Ascending aorta (tissue), 2 donors: Measurements from ENCODE around the gene WDR59. TPM values are rescaled to one million over a fixed set of nuclear protein-coding genes. Genes with fewer than 3 reads are reported as not detected.

Experiments
- DNase-seq, 2 donors: peaks; one replicate each; pipeline ENCODE4 v3.0.0-alpha.2; 2019; ENCODE audit warnings: low spot score in 2 of 2
- H3K27ac ChIP-seq, 2 donors: fragments of 200-600 bp; sonication (generic); one replicate each; pipeline ENCODE4 v1.5.1; 2016 to 2017; ENCODE audit warnings: mild to moderate bottlenecking in 1 of 2
- H3K27me3 ChIP-seq: fragments of 200-600 bp; sonication (generic); one replicate; pipeline ENCODE4 v1.5.1; 2017
- H3K36me3 ChIP-seq, 2 donors: fragments of 200-600 bp; sonication (generic); one replicate each; pipeline ENCODE4 v1.5.1; 2016
- H3K4me1 ChIP-seq, 2 donors: fragments of 200-600 bp; sonication (generic); one replicate each; pipeline ENCODE4 v1.5.1; 2016 to 2017; ENCODE audit warnings: mild to moderate bottlenecking in 1 of 2
- H3K4me3 ChIP-seq, 2 donors: fragments of 200-600 bp; sonication (generic); one replicate each; pipeline ENCODE4 v1.5.1; 2016 to 2017; ENCODE audit warnings: mild to moderate bottlenecking in 1 of 2
- H3K9me3 ChIP-seq, 2 donors: fragments of 200-600 bp; sonication (generic); one replicate each; pipeline ENCODE4 v1.5.1; 2016
- intact Hi-C: fragments of 100-400 bp; cut with DNase I; formaldehyde crosslinking; loops from one replicate; pipeline ENCODE4 v1.15.1; 2023
- total RNA-seq: library from RNA; depleted of rRNA; stranded (reverse); fragments of >200 nt; gene quantifications from one replicate; pipeline ENCODE4 v1.1.0, GENCODE V29; 2016
- TF ChIP-seq, protein P1 (sequence below), 3 experiments: fragments of 200-600 bp in 2 of 3; fragments of 450-650 bp in 1 of 3; sonication (generic) in 2 of 3; IDR thresholded peaks; one replicate each; pipeline ENCODE4 v1.5.1; 2016 to 2019; ENCODE audit warnings: antibody characterized with exemption in 3 of 3, mild to moderate bottlenecking in 1 of 3, moderate library complexity in 1 of 3

Gene WDR59
- total RNA-seq, 1 donor from 2014 or later, result 22.0 TPM

DNA sequence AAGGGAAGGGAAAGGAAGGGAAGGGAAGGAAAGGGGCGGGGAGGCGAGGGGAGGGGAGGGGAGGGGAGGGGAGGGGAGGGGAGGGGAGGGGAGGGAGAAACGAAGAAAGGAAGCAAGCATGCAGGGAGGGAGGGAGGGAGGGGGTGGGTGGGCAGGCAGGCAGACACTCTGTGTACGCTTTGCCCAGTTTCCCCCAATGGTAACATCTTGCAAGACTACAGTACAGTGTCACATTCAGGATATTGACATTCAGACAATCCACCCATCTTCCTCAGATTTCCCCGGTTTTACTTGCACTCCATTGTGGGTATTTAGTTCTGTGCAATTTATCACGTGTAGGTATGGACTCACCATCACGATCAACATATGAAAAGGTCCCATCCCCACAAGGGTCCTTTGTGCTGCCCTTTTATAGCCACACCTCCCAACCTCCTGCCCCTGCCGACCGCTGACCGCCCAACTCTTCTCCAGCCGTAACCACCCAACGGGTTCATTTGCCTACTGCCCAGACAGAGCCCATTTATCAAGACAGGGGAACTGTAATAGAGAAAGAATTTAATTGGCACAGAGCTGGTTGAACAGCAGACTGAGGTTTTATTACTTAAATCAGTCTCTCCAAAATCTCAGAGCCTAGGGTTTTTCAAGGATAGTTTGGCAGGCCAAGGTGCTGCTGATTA lies 118.9 kb downstream of the WDR59 start:
- Histone ChIP-seq H3K9me3 (no peaks in the 10 kb centered on the region), H3K36me3 (no peaks in the 10 kb centered on the region), H3K4me1 (peaks cover 0 to 4% of the 10 kb centered on the region in 2 donors), H3K27me3 (no peaks in the 10 kb centered on the region), H3K27ac (no peak overlapping the region), H3K4me3 (no peak overlapping the region)
- no peak for DNase-seq
- intact Hi-C loops, result no loop called here
- TF ChIP-seq, protein P1, sequence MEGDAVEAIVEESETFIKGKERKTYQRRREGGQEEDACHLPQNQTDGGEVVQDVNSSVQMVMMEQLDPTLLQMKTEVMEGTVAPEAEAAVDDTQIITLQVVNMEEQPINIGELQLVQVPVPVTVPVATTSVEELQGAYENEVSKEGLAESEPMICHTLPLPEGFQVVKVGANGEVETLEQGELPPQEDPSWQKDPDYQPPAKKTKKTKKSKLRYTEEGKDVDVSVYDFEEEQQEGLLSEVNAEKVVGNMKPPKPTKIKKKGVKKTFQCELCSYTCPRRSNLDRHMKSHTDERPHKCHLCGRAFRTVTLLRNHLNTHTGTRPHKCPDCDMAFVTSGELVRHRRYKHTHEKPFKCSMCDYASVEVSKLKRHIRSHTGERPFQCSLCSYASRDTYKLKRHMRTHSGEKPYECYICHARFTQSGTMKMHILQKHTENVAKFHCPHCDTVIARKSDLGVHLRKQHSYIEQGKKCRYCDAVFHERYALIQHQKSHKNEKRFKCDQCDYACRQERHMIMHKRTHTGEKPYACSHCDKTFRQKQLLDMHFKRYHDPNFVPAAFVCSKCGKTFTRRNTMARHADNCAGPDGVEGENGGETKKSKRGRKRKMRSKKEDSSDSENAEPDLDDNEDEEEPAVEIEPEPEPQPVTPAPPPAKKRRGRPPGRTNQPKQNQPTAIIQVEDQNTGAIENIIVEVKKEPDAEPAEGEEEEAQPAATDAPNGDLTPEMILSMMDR (IDR thresholded peaks at IDR 0.05), result no peak

DNA sequence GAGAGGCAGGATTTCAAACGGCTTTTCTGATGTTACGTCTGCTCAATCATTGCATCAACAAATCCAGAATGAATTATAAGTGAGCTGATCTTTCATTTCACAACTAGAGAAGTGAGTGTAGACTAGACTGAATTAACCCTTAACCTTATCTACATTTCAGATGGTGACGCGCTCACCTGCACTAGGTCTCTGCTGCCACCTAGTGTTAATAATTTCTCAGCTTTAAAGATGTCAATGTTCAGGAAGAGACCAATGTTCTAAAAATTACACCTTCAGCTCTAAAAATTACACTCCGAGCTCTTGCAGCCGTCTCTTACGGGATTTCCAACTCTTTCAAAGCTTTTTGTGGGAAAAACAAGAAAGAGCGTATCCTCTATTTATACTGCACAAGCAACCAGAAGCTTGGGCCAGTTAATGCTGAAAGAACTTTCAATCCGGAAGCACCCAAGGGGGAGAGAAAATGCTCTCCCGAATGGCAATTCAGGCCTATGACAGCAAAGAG lies 122.1 kb downstream of the WDR59 start:
- TF ChIP-seq, protein P1 (IDR thresholded peaks at IDR 0.05), result peak; percentile 51 to 82 (median 67)
- H3K27me3 ChIP-seq, result no peaks in the 10 kb centered on the region
- no peaks in the 10 kb centered on the region for H3K36me3 ChIP-seq
- H3K4me3 ChIP-seq, result no peak overlapping the region
- no peak for DNase-seq
- intact Hi-C loops, result loop anchor here (1.0 kb wide), 1 partner anchor 153 kb away; no protein-coding TSS in a partner anchor
- H3K27ac ChIP-seq, result no peak overlapping the region
- no peaks in the 10 kb centered on the region for H3K9me3 ChIP-seq
- H3K4me1 ChIP-seq, result peaks cover 0 to 4% of the 10 kb centered on the region in 2 donors

DNA sequence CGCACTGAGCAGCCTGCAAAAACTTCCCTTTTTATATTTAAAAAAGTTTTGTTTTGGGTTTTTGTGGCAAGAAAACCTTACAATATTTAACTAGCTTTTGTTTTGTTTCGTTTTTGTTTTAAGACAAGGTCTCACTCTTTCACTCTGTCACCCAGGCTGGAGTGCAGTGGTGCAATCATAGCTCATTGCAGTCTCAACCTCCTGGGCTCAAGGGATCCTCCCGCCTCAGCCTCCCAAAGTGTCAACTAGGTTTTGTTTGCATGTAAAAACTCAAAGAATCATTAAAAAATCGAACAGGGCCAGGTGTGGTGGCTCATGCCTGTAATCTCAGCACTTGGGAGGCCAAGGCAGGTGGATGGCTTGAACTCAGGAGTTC lies 132.4 kb downstream of the WDR59 start:
- TF ChIP-seq, protein P1 (IDR thresholded peaks at IDR 0.05), result no peak
- no peaks in the 10 kb centered on the region for H3K9me3 ChIP-seq
- no peak overlapping the region for H3K4me3 ChIP-seq
- H3K27ac ChIP-seq, result no peak overlapping the region
- H3K27me3 ChIP-seq, result no peaks in the 10 kb centered on the region
- intact Hi-C loops, result no loop called here
- no peaks in the 10 kb centered on the region for H3K4me1 ChIP-seq
- no peaks in the 10 kb centered on the region for H3K36me3 ChIP-seq
- DNase-seq, result no peak

DNA sequence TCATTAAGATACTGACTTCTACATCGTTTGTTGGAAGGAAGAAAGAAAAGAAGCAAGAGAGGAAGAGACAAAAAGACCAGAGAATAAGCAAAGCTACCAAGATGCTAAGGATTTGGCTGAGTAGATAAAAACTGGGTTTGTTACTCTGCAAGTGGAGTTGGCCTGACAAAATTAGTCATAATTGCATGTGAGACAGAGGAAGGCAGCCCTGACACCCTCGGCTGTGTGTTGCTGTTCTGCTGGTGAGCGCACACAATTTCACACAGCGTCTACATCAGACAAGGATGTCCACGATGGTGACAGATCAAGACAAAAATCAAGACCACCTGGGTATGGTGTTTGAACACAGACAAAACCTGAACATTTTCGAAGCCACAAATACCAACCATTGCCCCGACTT lies 134.9 kb downstream of the WDR59 start:
- Histone ChIP-seq H3K4me3 (no peak overlapping the region), H3K36me3 (no peaks in the 10 kb centered on the region), H3K4me1 (no peaks in the 10 kb centered on the region), H3K27ac (no peak overlapping the region), H3K27me3 (no peaks in the 10 kb centered on the region), H3K9me3 (no peaks in the 10 kb centered on the region)
- intact Hi-C loops, result no loop called here
- DNase-seq, result no peak
- TF ChIP-seq, protein P1 (IDR thresholded peaks at IDR 0.05), result no peak

DNA sequence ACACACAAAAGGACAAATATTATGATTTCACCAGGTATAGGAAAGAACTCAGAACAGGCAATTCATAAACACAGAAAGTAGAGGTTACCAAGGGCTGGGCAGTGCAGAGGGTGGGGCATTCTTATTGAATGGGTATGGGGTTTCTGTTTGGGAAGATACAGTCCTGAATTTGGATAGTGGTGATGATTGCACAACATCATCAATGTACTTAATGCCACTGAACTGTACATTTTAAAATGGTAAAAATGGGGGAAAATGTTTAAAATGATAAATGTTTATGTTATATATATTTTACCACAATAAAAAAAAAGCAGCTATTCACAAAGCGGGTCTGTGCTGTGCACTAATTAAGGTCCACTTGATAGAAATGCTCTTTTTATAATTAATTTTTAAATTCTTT lies 137.7 kb downstream of the WDR59 start:
- TF ChIP-seq, protein P1 (IDR thresholded peaks at IDR 0.05), result no peak
- H3K36me3 ChIP-seq, result no peaks in the 10 kb centered on the region
- no peak overlapping the region for H3K27ac ChIP-seq
- no peaks in the 10 kb centered on the region for H3K9me3 ChIP-seq
- intact Hi-C loops, result no loop called here
- H3K27me3 ChIP-seq, result no peaks in the 10 kb centered on the region
- no peak overlapping the region for H3K4me3 ChIP-seq
- H3K4me1 ChIP-seq, result no peaks in the 10 kb centered on the region
- DNase-seq, result no peak
